BLaER1 treated with 17β-estradiol and CSF1 and Interleukin-3, amounts not matched to agents 10 nM and 100 nM (cell line): ENCODE results near the gene CEP170B.

Experiments
- H3K27ac ChIP-seq, 11 experiments: shearing (Covaris generic); formaldehyde crosslinking; 2 replicates each; pipeline ENCODE4 v1.8.1; 2022
- H3K27me3 ChIP-seq, 11 experiments: shearing (Covaris generic); formaldehyde crosslinking; 2 replicates each; pipeline ENCODE4 v1.8.1; 2022
- H3K36me3 ChIP-seq, 11 experiments: shearing (Covaris generic); formaldehyde crosslinking; 2 replicates each; pipeline ENCODE4 v1.8.1; 2022
- H3K4me1 ChIP-seq, 10 experiments: shearing (Covaris generic); formaldehyde crosslinking; 2 replicates each; pipeline ENCODE4 v1.8.1; 2022
- H3K4me2 ChIP-seq, 11 experiments: shearing (Covaris generic); formaldehyde crosslinking; 2 replicates each; pipeline ENCODE4 v1.8.1; 2022
- H3K4me3 ChIP-seq, 10 experiments: shearing (Covaris generic); formaldehyde crosslinking; 2 replicates each; pipeline ENCODE4 v1.8.1; 2022
- H3K9ac ChIP-seq, 11 experiments: shearing (Covaris generic); formaldehyde crosslinking; 2 replicates each; pipeline ENCODE4 v1.8.1; 2022
- H3K9me3 ChIP-seq, 11 experiments: shearing (Covaris generic); formaldehyde crosslinking; replicated peaks in 1 of 11; 2 replicates each; pipeline ENCODE4 v1.8.1; 2022
- H4K20me1 ChIP-seq, 11 experiments: shearing (Covaris generic); formaldehyde crosslinking; 2 replicates each; pipeline ENCODE4 v1.8.1; 2022
- Cebpa-rat ChIP-seq, 11 experiments: shearing (Covaris generic); IDR thresholded peaks; 2 replicates each; pipeline ENCODE4 v1.8.1; 2022

Gene CEP170B

DNA sequence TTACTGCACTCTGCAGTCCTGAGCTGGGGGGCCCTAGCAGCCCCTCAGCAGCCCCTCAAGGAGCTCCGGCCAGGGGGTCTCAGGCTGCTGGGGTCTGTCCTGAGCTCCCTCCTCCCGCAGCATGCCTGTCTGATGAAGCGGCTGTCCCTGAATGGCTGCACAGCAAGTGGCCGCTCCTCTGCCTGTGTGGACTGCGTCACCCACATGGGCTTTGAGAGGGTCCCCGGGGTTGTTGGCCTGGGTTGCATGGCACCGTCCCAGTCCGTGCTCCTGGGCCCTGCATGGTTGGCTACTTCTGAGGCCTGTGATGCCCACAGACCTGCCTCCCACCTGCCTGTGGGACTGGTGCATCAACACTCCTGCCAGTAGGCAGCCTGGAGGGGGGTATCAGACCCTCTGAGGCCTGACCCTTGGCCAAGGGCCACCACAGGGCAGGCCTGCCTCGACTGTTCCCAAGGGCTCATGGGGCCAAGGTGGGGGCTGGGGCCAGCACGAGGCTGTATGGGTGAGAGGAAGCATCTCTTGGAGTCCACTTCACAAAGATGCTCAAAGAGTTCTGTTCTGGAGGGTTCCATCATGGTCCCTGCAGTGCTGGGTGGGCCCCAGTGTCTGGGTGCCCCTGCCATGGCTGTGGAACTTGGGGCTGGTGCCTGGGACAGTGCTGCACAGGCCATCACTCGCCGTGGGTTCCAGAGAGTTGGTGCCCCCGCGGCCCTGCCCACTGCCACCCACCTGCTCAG, 12.2 kb downstream of the CEP170B start:
- H4K20me1 ChIP-seq: peaks cover 0 to 95% (median 13%) of the 10 kb centered on the region in 11 experiments; a peak in 15 of 22 replicates
- no peak overlapping the region for H3K27ac ChIP-seq
- no peak for TF ChIP-seq Cebpa-rat (IDR thresholded peaks at IDR 0.05)
- peaks cover 14 to 48% (median 25%) of the 10 kb centered on the region in 10 experiments; a peak in 19 of 20 replicates for H3K4me1 ChIP-seq
- H3K36me3 ChIP-seq: peaks cover 0 to 24% (median 0%) of the 10 kb centered on the region in 11 experiments; a peak in 3 of 22 replicates
- H3K9me3 ChIP-seq: no peaks in the 10 kb centered on the region
- H3K27me3 ChIP-seq: no peaks in the 10 kb centered on the region; a peak in 1 of 22 replicates
- peak overlapping the region in 3 of 11 experiments; percentile 20 to 38 (median 32); a peak in 3 of 22 replicates for H3K4me2 ChIP-seq
- H3K9ac ChIP-seq: no peak overlapping the region
- no peak overlapping the region for H3K4me3 ChIP-seq

DNA sequence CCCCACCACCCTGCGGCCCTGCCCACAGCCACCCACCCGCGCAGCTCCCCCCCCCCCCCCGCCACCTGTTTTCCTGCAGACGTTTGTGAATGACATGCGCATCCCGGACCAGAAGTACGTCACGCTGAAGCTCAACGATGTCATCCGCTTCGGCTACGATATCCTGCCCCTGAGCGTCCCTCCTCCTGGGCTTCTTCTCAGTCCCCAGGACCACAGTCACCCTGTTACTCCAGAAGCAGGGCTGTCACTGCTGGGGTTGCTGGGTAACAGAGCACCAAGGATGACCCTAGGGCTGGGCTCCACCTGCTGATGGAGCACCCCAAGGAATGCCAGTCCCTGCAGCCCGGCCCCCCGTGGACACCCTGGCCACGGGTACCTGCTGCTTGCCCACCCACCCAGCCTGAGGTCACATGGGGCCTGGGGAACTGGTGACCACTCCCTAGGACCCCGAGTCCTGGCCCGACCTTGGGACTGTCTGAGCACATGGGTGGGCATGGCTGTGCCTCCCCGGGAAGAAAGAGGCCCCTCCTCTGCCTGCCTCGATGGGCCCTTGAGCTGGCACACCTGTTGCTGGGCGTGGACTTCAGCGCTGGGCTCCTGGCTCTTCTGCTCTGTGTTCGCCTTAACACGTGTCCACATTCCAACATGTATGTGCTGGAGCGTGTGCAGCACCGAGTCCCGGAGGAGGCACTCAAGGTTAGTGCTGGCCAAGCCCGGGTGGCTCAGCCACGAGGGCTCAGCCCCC, 12.9 kb downstream of the CEP170B start:
- Histone ChIP-seq H3K36me3 (peaks cover 0 to 26% (median 0%) of the 10 kb centered on the region in 11 experiments; a peak in 3 of 22 replicates), H3K27ac (no peak overlapping the region), H4K20me1 (peaks cover 0 to 95% (median 13%) of the 10 kb centered on the region in 11 experiments; a peak in 15 of 22 replicates), H3K9me3 (no peaks in the 10 kb centered on the region), H3K4me3 (no peak overlapping the region), H3K4me2 (no peak overlapping the region), H3K9ac (no peak overlapping the region), H3K27me3 (no peaks in the 10 kb centered on the region; a peak in 1 of 22 replicates), H3K4me1 (peaks cover 7 to 48% (median 25%) of the 10 kb centered on the region in 10 experiments; a peak in 19 of 20 replicates)
- TF ChIP-seq Cebpa-rat (IDR thresholded peaks at IDR 0.05): no peak

- TF ChIP-seq Cebpa-rat (IDR thresholded peaks at IDR 0.05): no peak
Observed at GRCh38 chr14:104878582-104878981, 13.5 kb downstream of the CEP170B start.

DNA sequence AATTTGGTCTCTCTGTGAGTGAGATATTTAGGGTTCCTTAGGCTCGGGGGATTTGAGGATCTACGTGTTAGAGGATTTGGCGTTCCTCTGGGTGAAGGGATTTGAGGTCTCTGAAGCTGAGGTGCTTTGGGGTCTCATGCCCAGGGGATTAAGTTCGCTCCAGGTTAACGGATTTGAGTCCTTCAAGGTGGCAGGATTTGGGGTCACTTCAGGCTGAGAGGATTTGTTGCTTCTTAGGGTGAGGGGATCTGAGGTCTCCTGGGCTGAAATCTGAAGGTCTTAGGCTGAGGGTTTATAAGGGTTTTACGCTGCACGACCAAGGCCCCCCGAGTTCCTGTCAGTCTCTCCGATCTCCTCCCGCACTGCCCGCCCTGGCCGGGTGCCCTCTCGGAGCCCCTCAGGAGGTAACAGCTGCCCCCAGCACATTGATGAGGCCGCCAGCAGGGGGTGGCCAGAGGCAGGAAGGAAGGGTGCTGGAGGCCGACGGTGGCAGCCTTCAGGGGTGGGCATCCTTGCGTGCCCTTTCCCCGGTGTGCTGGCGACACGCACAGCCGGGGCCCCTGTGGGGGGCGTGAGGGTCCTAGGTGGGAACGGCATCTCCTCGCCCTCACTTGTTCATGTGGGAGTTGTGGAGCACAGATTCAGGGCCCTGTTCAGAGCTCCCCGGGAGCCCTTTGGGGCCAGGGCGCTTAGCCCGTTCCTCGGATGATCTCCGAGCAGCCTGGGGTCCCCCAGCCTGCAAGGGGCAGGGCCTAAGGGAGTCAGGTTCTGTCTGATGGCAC, 14.3 kb downstream of the CEP170B start:
- H3K9ac ChIP-seq: no peak overlapping the region
- H3K4me2 ChIP-seq: peak overlapping the region in 3 of 11 experiments; percentile 6 to 31 (median 21); a peak in 3 of 22 replicates
- H4K20me1 ChIP-seq: peaks cover 0 to 93% (median 7%) of the 10 kb centered on the region in 11 experiments; a peak in 13 of 22 replicates
- H3K36me3 ChIP-seq: peaks cover 0 to 37% (median 0%) of the 10 kb centered on the region in 11 experiments; a peak in 3 of 22 replicates
- no peaks in the 10 kb centered on the region for H3K9me3 ChIP-seq
- H3K4me1 ChIP-seq: peaks cover 0 to 48% (median 29%) of the 10 kb centered on the region in 10 experiments; a peak in 17 of 20 replicates
- H3K4me3 ChIP-seq: no peak overlapping the region
- no peak overlapping the region for H3K27ac ChIP-seq
- no peak for TF ChIP-seq Cebpa-rat (IDR thresholded peaks at IDR 0.05)
- peaks cover 0 to 8% (median 0%) of the 10 kb centered on the region in 11 experiments; a peak in 4 of 22 replicates for H3K27me3 ChIP-seq

More at GRCh38 chr14:104878582-104878981, 13.5 kb downstream of the CEP170B start:
- Histone ChIP-seq H3K4me3 (no peak overlapping the region), H4K20me1 (peaks cover 0 to 95% (median 12%) of the 10 kb centered on the region in 11 experiments; a peak in 15 of 22 replicates), H3K9me3 (no peaks in the 10 kb centered on the region), H3K36me3 (peaks cover 0 to 32% (median 0%) of the 10 kb centered on the region in 11 experiments; a peak in 3 of 22 replicates), H3K4me1 (peaks cover under 1 to 49% (median 27%) of the 10 kb centered on the region in 10 experiments; a peak in 18 of 20 replicates), H3K27ac (no peak overlapping the region), H3K9ac (no peak overlapping the region), H3K27me3 (peaks cover 0 to under 1% (median 0%) of the 10 kb centered on the region in 11 experiments; a peak in 2 of 22 replicates), H3K4me2 (no peak overlapping the region)

GRCh38 chr14:104879983-104880565, 15.0 kb downstream of the CEP170B start:
- H4K20me1 ChIP-seq: peaks cover 0 to 88% (median 6%) of the 10 kb centered on the region in 11 experiments; a peak in 12 of 22 replicates
- no peak overlapping the region for H3K27ac ChIP-seq
- no peak for TF ChIP-seq Cebpa-rat (IDR thresholded peaks at IDR 0.05)

DNA sequence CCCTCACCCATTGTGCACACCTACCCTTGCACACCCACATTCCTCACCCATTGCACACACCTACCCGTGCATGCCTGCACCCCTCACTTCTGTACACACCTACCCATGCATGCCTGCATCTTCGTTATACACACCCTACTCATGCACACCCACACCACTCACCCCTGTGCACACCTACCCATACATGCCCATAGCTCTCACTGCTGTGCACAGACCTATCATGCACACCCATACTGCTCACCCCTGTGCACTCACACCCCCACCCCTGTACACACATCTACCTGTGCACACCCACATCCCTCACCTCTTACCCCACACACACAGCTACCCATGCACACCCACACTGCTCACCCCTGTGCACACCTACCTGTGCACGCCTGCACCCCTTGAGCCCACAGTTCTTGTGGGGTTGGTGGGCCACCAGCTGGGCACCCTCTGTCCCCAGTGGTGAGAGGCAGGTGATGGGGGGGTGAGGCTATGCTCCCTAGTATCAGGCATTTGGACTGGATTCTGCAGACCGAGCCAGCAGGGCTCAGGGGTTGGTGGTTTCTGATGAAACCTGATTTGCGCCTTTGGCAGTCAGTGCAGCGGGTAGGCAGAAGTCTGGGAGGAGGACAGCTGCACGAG, 15.6 kb downstream of the CEP170B start:
- no peak overlapping the region for H3K27ac ChIP-seq
- H3K9ac ChIP-seq: no peak overlapping the region
- H3K9me3 ChIP-seq: no peaks in the 10 kb centered on the region
- no peak overlapping the region for H3K4me2 ChIP-seq
- peaks cover 0 to 88% (median 4%) of the 10 kb centered on the region in 11 experiments; a peak in 11 of 22 replicates for H4K20me1 ChIP-seq
- H3K4me1 ChIP-seq: peaks cover 0 to 54% (median 29%) of the 10 kb centered on the region in 10 experiments; a peak in 17 of 20 replicates
- no peak overlapping the region for H3K4me3 ChIP-seq
- peaks cover 0 to 37% (median 0%) of the 10 kb centered on the region in 11 experiments; a peak in 3 of 22 replicates for H3K36me3 ChIP-seq
- no peak for TF ChIP-seq Cebpa-rat (IDR thresholded peaks at IDR 0.05)
- peaks cover 0 to 11% (median 6%) of the 10 kb centered on the region in 11 experiments; a peak in 12 of 22 replicates for H3K27me3 ChIP-seq

More at GRCh38 chr14:104879983-104880565, 15.0 kb downstream of the CEP170B start:
- Histone ChIP-seq H3K9me3 (no peaks in the 10 kb centered on the region), H3K9ac (no peak overlapping the region), H3K4me2 (peak overlapping the region in 2 of 11 experiments; percentile 6 to 21; a peak in 1 of 22 replicates), H3K4me3 (no peak overlapping the region), H3K4me1 (peaks cover 0 to 49% (median 29%) of the 10 kb centered on the region in 10 experiments; a peak in 17 of 20 replicates), H3K36me3 (peaks cover 0 to 37% (median 0%) of the 10 kb centered on the region in 11 experiments; a peak in 3 of 22 replicates), H3K27me3 (peaks cover 0 to 9% (median 2%) of the 10 kb centered on the region in 11 experiments; a peak in 12 of 22 replicates)

DNA sequence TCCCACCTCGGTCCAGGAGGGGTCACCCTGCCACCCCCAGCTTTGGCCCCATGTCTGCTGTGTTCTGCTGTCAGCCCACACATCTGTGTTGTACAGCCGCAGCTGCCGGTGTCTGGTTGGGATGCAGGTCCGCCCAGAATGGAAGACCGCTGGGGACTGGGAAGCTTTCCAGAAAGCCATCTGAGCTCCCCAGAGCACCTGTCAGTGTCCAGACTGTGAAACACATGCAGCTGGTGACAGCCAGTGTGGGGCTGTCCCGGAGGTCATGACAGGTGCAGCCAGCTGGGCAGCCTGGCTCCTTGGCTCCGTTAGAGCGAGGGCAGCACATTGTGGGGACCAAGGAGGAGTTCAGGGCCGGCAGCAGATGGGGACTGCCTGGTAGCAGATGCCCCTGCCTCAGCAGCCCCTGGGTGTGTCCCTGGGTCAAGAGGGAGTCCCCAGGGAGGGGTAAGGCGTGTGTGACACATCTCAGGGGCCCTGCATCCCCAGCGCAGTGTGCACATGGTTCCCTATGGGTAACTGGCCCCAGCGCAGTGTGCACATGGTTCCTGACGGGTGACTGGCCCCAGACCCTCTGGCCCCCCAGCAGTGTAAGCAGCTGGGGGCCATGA, 16.4 kb downstream of the CEP170B start:
- no peak for TF ChIP-seq Cebpa-rat (IDR thresholded peaks at IDR 0.05)
- H4K20me1 ChIP-seq: peaks cover 0 to 90% (median 4%) of the 10 kb centered on the region in 11 experiments; a peak in 11 of 22 replicates
- no peaks in the 10 kb centered on the region for H3K9me3 ChIP-seq
- H3K9ac ChIP-seq: no peak overlapping the region
- peaks cover 0 to 54% (median 29%) of the 10 kb centered on the region in 10 experiments; a peak in 17 of 20 replicates for H3K4me1 ChIP-seq
- no peak overlapping the region for H3K4me3 ChIP-seq
- H3K27ac ChIP-seq: no peak overlapping the region
- H3K4me2 ChIP-seq: peak overlapping the region in 8 of 11 experiments; percentile 41 to 77 (median 64); a peak in 14 of 22 replicates
- peaks cover 0 to 43% (median 0%) of the 10 kb centered on the region in 11 experiments; a peak in 4 of 22 replicates for H3K36me3 ChIP-seq
- H3K27me3 ChIP-seq: peaks cover 0 to 13% (median 6%) of the 10 kb centered on the region in 11 experiments; a peak in 12 of 22 replicates
